Esophagus muscularis mucosa (tissue), 4 donors: Measurements from ENCODE around the gene SLC35F4. TPM values are rescaled to one million over a fixed set of nuclear protein-coding genes. Genes with fewer than 3 reads are reported as not detected.

Experiments
- DNase-seq: peaks from one replicate; pipeline ENCODE4 v3.0.0-alpha.2; 2017; ENCODE audit errors: extremely low spot score
- H3K27ac ChIP-seq, 4 donors: fragments of 200-600 bp; sonication (generic); replicated peaks in 1 of 4; 1 replicate in 3 of 4; 2 replicates in 1 of 4; pipeline ENCODE4 v1.5.1; 2016 to 2019; ENCODE audit warnings: mild to moderate bottlenecking in 1 of 4
- H3K27me3 ChIP-seq, 4 donors: fragments of 200-600 bp; sonication (generic); one replicate each; pipeline versions ENCODE4 v1.5.1 to v1.6.0; 2016 to 2019
- H3K36me3 ChIP-seq, 4 donors: fragments of 200-600 bp; sonication (generic); one replicate each; pipeline ENCODE4 v1.5.1; 2016 to 2019
- H3K4me1 ChIP-seq, 4 donors: fragments of 200-600 bp; sonication (generic); one replicate each; pipeline ENCODE4 v1.5.1; 2016 to 2019
- H3K4me3 ChIP-seq, 4 donors: fragments of 200-600 bp; sonication (generic); 1 replicate in 2 of 4; 2 replicates in 2 of 4; pipeline ENCODE4 v1.5.1; 2016 to 2019; ENCODE audit warnings: mild to moderate bottlenecking in 4 of 4, moderate library complexity in 1 of 4
- H3K9me3 ChIP-seq, 4 donors: fragments of 200-600 bp; sonication (generic); 1 replicate in 3 of 4; 2 replicates in 1 of 4; pipeline ENCODE4 v1.5.1; 2016 to 2019
- EP300 ChIP-seq: sonication (generic); formaldehyde crosslinking; IDR thresholded peaks from one replicate; pipeline ENCODE4 v1.6.1; 2017; ENCODE audit warnings: antibody characterized with exemption
- POLR2A ChIP-seq: fragments of 450-650 bp; IDR thresholded peaks from one replicate; pipeline ENCODE4 v1.6.1; 2017; ENCODE audit warnings: antibody characterized with exemption, moderate library complexity, mild to moderate bottlenecking, low read depth
- POLR2AphosphoS5 ChIP-seq, 2 donors: sonication (generic); formaldehyde crosslinking; IDR thresholded peaks; one replicate each; pipeline ENCODE4 v1.6.1; 2017; ENCODE audit warnings: antibody characterized with exemption in 2 of 2
- WGBS: methylation state at CpG from one replicate; pipeline ENCODE4 v1.1.5; 2018; 5-methylcytosine and 5-hydroxymethylcytosine counted together
- intact Hi-C: fragments of 100-400 bp; cut with DNase I; formaldehyde crosslinking; loops from one replicate; pipeline ENCODE4 v1.15.1; 2023
- total RNA-seq, 4 donors: library from RNA; depleted of rRNA; stranded (reverse); fragments of >200 nt; gene quantifications; one replicate each; pipeline versions ENCODE4 v1.1.0 to v1.2.1, GENCODE V29; 2016
- TF ChIP-seq, protein P1 (sequence below), 3 experiments: fragments of 200-600 bp in 2 of 3; fragments of 450-650 bp in 1 of 3; sonication (generic) in 2 of 3; IDR thresholded peaks; one replicate each; pipeline ENCODE4 v1.5.1; 2017 to 2019; ENCODE audit warnings: antibody characterized with exemption in 3 of 3, mild to moderate bottlenecking in 2 of 3, moderate library complexity in 1 of 3

The SLC35F4 gene
- total RNA-seq, 4 donors from 2014 or later, result 0.42 TPM; not detected in 3

DNA sequence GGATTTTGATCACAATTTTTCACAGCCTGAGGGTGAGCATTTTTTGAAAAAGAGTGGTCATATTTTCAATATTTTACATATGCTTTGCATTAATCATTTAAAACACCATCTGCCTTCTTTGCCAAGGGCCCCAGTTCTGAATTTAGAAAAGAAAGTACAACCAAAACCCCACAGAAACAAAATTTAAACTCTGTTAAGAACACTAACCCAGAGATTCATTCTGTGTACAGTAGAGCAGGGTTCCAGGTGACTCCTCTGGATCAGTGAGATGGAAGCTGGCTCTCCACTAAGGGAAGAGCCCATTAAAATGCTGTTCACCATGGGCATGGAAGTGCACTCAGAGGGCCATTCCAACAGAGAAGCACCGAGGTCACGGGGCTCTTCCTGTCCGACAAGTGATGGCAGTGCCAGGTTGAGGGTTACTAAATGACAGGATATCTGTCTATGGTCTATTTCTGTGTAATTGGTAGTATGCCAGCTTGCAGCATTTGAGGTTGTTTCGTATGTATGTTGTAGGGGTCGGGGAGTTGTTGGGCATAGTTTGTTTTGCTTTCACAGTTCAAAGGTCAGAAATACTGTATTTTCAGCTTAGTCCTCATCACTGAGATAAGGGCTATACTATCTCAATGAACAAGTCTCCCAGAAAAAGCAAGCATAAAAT is 95.9 kb downstream of the SLC35F4 start:
- intact Hi-C loops, result no loop called here
- 73% methylated on average over 5 of the region's 5 CpGs for WGBS

DNA sequence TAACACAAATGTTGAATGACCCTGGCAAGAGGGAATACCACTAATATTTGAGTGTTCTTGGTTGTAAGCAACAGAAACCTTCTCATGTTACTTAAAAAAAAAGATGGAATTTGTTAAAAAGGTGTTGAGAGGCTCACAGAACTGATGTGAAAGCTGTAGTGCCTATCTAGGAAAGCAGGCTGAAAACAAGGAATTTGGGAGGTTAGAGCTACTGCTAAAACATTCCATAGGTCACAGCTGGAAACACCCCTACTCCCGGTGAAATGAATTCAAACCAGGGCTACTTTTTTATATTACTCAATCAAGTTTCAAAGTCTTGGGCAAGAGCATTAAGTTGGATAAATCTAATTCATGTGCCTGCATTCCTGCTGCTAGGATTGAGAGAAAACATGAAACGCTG is 104.1 kb downstream of the SLC35F4 start:
- Histone ChIP-seq H3K4me3 (no peak overlapping the region), H3K9me3 (no peaks in the 10 kb centered on the region), H3K27me3 (no peaks in the 10 kb centered on the region), H3K4me1 (no peaks in the 10 kb centered on the region), H3K36me3 (no peaks in the 10 kb centered on the region), H3K27ac (no peak overlapping the region)
- no peak for DNase-seq
- 54% methylated on average over 2 of the region's 2 CpGs for WGBS
- intact Hi-C loops, result no loop called here
- TF ChIP-seq EP300 (no peak), POLR2A (no peak), POLR2AphosphoS5 (IDR thresholded peaks at IDR 0.05) (no peak)
- TF ChIP-seq, protein P1, sequence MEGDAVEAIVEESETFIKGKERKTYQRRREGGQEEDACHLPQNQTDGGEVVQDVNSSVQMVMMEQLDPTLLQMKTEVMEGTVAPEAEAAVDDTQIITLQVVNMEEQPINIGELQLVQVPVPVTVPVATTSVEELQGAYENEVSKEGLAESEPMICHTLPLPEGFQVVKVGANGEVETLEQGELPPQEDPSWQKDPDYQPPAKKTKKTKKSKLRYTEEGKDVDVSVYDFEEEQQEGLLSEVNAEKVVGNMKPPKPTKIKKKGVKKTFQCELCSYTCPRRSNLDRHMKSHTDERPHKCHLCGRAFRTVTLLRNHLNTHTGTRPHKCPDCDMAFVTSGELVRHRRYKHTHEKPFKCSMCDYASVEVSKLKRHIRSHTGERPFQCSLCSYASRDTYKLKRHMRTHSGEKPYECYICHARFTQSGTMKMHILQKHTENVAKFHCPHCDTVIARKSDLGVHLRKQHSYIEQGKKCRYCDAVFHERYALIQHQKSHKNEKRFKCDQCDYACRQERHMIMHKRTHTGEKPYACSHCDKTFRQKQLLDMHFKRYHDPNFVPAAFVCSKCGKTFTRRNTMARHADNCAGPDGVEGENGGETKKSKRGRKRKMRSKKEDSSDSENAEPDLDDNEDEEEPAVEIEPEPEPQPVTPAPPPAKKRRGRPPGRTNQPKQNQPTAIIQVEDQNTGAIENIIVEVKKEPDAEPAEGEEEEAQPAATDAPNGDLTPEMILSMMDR (IDR thresholded peaks at IDR 0.05), result no peak

More for the DNA sequence above, 95.9 kb downstream of the SLC35F4 start:
- Histone ChIP-seq H3K4me3 (no peak overlapping the region), H3K27ac (no peak overlapping the region), H3K36me3 (no peaks in the 10 kb centered on the region), H3K9me3 (no peaks in the 10 kb centered on the region), H3K4me1 (no peaks in the 10 kb centered on the region), H3K27me3 (no peaks in the 10 kb centered on the region)
- TF ChIP-seq POLR2AphosphoS5 (IDR thresholded peaks at IDR 0.05), result no peak
- no peak for TF ChIP-seq POLR2A
- TF ChIP-seq, protein P1 (IDR thresholded peaks at IDR 0.05), result no peak
- TF ChIP-seq EP300, result no peak
- DNase-seq, result no peak

DNA sequence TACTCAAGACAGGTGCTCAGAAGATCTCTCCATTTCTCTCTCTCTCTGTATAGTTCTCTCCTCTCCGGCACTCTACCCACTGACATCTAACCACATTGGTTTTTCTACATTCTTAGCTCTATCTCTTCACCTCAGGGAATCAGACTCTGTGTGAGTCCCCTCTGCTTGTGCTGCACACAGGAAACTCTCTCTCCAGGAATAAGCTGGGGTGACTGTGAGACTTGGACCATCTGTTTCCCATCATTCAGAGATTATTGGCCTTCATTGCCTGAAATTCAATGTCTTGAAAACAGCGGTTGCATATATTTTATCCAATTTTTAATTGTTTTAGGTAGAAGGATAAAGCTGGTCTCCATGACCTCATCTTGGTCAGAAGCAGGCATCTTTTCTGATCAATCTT is 105.0 kb downstream of the SLC35F4 start:
- no peak for TF ChIP-seq POLR2AphosphoS5 (IDR thresholded peaks at IDR 0.05)
- no peak for TF ChIP-seq POLR2A
- no peak for TF ChIP-seq EP300
- TF ChIP-seq, protein P1 (IDR thresholded peaks at IDR 0.05), result no peak
- Histone ChIP-seq H3K4me1 (no peaks in the 10 kb centered on the region), H3K9me3 (no peaks in the 10 kb centered on the region), H3K27me3 (no peaks in the 10 kb centered on the region), H3K4me3 (no peak overlapping the region), H3K27ac (no peak overlapping the region), H3K36me3 (no peaks in the 10 kb centered on the region)
- intact Hi-C loops, result no loop called here
- no peak for DNase-seq
- WGBS, result 71% methylated on average over 2 of the region's 2 CpGs

DNA sequence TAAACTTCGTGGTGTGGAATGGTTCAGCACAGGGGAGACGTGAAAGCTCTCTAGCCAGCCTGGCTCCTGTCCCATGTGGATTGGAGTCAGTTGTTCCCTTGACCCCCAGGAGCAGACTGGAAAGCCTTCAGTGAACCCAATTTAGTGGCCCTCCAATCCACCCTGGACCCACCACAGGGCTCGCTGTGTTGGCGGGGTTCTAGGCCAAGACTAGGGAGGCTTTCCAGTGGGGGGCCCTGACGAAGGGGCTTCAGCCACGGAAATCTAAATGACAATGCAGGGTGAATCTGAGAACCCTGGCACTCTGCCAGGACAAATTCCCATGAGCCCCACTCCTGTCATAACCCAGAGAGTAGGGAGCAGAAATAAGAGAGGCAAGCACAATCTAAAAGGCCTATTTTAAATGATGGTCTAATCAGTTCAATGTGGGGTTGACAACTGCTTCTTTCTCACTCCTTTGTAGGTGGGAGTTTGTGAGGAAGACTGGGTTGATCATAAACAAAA is 110.8 kb downstream of the SLC35F4 start:
- 66% methylated on average over 6 of the region's 6 CpGs for WGBS
- Histone ChIP-seq H3K4me3 (no peak overlapping the region), H3K4me1 (no peaks in the 10 kb centered on the region)

More for the DNA sequence above, 110.8 kb downstream of the SLC35F4 start:
- Histone ChIP-seq H3K36me3 (no peaks in the 10 kb centered on the region), H3K27ac (no peak overlapping the region), H3K27me3 (no peaks in the 10 kb centered on the region), H3K9me3 (no peaks in the 10 kb centered on the region)
- TF ChIP-seq, protein P1 (IDR thresholded peaks at IDR 0.05), result no peak
- no peak for TF ChIP-seq EP300
- TF ChIP-seq POLR2A, result no peak
- intact Hi-C loops, result no loop called here
- no peak for DNase-seq
